Measurements from ENCODE around the gene CDC6. TPM values are rescaled to one million over a fixed set of nuclear protein-coding genes. Genes with fewer than 3 reads are reported as not detected.
A peak's percentile ranks its signal among the peaks of the same experiment; 100 is the strongest.
"Not testable (repeated sequence)": the region's sequence is repeated elsewhere in the genome, so short reads cannot be mapped to it uniquely, and the experiment has no call there.

The CDC6 gene
- total RNA-seq, 2 donors from 2014 or later: 1.2 to 2.7 TPM

GRCh38 chr17:40297511-40297910 lies 9.8 kb downstream of the CDC6 start:
- Mint-ChIP-seq H3K27me3 (no peaks in the 10 kb centered on the region), H3K4me3 (no peak overlapping the region), H3K36me3 (ENCODE audit: low read depth) (no peaks in the 10 kb centered on the region), H3K27ac (no peak overlapping the region), H3K4me1 (no peaks in the 10 kb centered on the region)
- DNase-seq (no peak), ATAC-seq (no peak)
- H3K9me3 ChIP-seq (ENCODE audit: control insufficient read depth, low read length, poor library complexity, severe bottlenecking): no peaks in the 10 kb centered on the region

GRCh38 chr17:40298726-40299125 lies 11.0 kb downstream of the CDC6 start:
- H3K36me3 Mint-ChIP-seq (ENCODE audit: low read depth): no peaks in the 10 kb centered on the region
- H3K4me3 Mint-ChIP-seq: no peak overlapping the region
- no peaks in the 10 kb centered on the region for H3K27me3 Mint-ChIP-seq
- no peak overlapping the region for H3K27ac Mint-ChIP-seq
- H3K9me3 ChIP-seq (ENCODE audit: control insufficient read depth, low read length, poor library complexity, severe bottlenecking): no peaks in the 10 kb centered on the region
- ATAC-seq (no peak), DNase-seq (no peak)
- peaks cover 9% of the 10 kb centered on the region for H3K4me1 Mint-ChIP-seq

GRCh38 chr17:40299159-40299757 lies 11.6 kb downstream of the CDC6 start:
- not testable (repeated sequence) for H3K36me3 Mint-ChIP-seq (ENCODE audit: low read depth); H3K9me3 ChIP-seq (ENCODE audit: control insufficient read depth, low read length, poor library complexity, severe bottlenecking); H3K27ac Mint-ChIP-seq; H3K27me3 Mint-ChIP-seq; H3K4me3 Mint-ChIP-seq; DNase-seq; ATAC-seq
- peaks cover 13% of the 10 kb centered on the region for H3K4me1 Mint-ChIP-seq

GRCh38 chr17:40301315-40301714 lies 13.6 kb downstream of the CDC6 start:
- no peak for ATAC-seq
- Mint-ChIP-seq H3K4me1 (peaks cover 13% of the 10 kb centered on the region), H3K36me3 (ENCODE audit: low read depth) (no peaks in the 10 kb centered on the region)

DNA sequence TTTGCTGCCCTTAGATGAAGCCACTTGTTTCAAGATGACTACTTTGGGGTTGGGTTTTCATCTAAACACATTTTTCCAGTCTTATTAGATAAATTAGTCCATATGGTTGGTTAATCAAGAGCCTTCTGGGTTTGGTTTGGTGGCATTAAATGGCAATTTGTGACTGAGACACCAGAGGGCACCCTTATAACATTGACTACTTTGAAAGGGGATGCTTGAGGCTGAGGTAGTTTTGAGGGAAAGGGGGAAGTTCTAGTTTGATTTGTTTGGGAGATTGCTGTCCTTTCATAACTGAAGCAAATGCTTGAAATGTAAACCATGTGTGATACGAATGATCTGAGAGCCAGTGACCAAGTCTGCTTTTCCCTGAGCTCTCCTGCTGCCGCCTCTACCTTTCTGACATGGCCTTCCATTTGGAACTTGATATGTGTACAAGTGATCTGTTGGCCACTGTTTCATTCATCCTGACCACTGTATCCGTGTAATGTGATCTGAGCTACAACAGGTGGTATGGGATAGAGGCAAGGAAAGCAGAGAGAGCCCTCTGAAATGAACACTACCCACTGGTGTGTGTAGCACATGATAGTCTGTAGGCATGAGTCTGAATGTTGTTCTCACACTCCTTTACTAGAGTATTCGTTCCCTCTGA lies 15.5 kb downstream of the CDC6 start:
- ATAC-seq (peak; percentile 58), DNase-seq (peak in 1 of 3 donors; percentile 49)
- H3K9me3 ChIP-seq (ENCODE audit: control insufficient read depth, low read length, poor library complexity, severe bottlenecking): no peaks in the 10 kb centered on the region
- peaks cover 13% of the 10 kb centered on the region for H3K4me1 Mint-ChIP-seq
- no peaks in the 10 kb centered on the region for H3K27me3 Mint-ChIP-seq
- H3K4me3 Mint-ChIP-seq: peak overlapping the region; percentile 50
- no peaks in the 10 kb centered on the region for H3K36me3 Mint-ChIP-seq (ENCODE audit: low read depth)
- H3K27ac Mint-ChIP-seq: peak overlapping the region; percentile 53

More at GRCh38 chr17:40301315-40301714, 13.6 kb downstream of the CDC6 start:
- Mint-ChIP-seq H3K27me3 (no peaks in the 10 kb centered on the region), H3K4me3 (no peak overlapping the region), H3K27ac (no peak overlapping the region)
- H3K9me3 ChIP-seq (ENCODE audit: control insufficient read depth, low read length, poor library complexity, severe bottlenecking): no peaks in the 10 kb centered on the region
- no peak for DNase-seq

DNA sequence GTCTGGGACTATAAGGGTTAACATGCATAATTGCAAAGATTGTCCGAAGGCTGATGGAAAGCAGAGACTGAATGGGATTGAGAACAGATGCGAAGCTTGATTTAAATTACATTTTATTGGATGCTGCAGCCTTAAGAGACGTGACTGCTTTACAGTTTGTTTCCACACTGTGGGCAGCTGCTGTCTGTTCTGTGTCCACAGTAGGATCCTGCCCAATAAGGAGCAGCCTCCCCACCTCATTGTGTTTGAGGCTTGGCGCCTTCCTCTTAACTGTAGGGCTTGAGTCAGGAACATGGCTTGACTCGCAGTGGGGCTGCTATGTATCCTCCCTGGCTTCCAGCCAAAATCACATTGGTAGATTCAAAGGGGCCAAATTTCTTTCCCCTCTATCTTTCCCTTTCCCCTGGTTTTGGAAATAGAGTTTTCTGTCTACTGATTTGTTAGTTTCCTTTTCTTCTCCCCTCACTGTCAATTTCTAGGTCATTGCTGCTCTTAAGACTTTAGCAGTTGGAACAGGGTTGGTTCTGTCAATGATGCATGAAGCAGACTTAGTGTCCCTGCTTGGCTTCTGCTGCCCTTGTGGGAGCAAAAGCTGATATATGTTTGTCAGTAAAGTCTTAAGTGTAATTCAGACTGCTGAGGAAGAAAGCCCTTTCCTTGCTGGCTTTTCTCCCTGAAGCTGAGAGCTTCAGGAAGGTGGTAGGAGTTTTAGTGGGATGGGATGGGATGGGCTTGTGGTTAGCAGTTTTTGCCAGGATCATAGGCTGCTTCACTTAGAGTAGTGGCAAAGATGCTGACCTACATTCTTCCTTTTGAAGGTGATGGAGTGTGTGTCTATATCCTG lies 16.3 kb downstream of the CDC6 start:
- Mint-ChIP-seq H3K27ac (peak overlapping the region; percentile 37), H3K36me3 (ENCODE audit: low read depth) (no peaks in the 10 kb centered on the region), H3K27me3 (no peaks in the 10 kb centered on the region), H3K4me1 (peaks cover 13% of the 10 kb centered on the region), H3K4me3 (no peak overlapping the region)
- no peak for ATAC-seq
- DNase-seq: no peak
- no peaks in the 10 kb centered on the region for H3K9me3 ChIP-seq (ENCODE audit: control insufficient read depth, low read length, poor library complexity, severe bottlenecking)

GRCh38 chr17:40304552-40304863 lies 16.8 kb downstream of the CDC6 start:
- not testable (repeated sequence) for H3K9me3 ChIP-seq (ENCODE audit: control insufficient read depth, low read length, poor library complexity, severe bottlenecking); H3K27me3 Mint-ChIP-seq; H3K4me3 Mint-ChIP-seq; ATAC-seq; H3K36me3 Mint-ChIP-seq (ENCODE audit: low read depth); DNase-seq
- Mint-ChIP-seq H3K27ac (peak overlapping the region; percentile 37), H3K4me1 (peaks cover 13% of the 10 kb centered on the region)

DNA sequence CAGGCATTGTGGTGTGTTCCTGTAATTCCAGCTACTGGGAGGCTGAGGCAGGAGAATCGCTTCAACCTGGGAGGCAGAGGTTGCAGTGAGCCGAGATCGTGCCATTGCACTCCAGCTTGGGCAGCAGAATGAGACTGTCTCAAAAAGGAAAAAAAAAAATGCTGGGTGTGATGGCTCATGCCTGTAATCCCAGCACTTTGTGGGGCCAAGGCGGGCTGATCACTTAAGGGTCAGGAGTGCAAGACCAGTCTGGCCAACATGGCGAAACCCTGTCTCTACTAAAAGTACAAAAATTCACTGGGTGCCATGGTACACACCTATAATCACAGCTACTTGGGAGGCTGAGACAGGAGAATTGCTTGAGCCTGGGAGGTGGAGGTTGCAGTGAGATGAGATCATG lies 17.2 kb downstream of the CDC6 start:
- H3K4me3 Mint-ChIP-seq; H3K36me3 Mint-ChIP-seq (ENCODE audit: low read depth); DNase-seq; H3K27me3 Mint-ChIP-seq; ATAC-seq; H3K9me3 ChIP-seq (ENCODE audit: control insufficient read depth, low read length, poor library complexity, severe bottlenecking): not testable (repeated sequence)
- Mint-ChIP-seq H3K4me1 (peaks cover 14% of the 10 kb centered on the region), H3K27ac (peak overlapping the region; percentile 37)

- ATAC-seq: no peak
- no peaks in the 10 kb centered on the region for H3K36me3 Mint-ChIP-seq (ENCODE audit: low read depth)
These were observed 18.7 kb downstream of the CDC6 start for GRCh38 chr17:40306395-40306794.

DNA sequence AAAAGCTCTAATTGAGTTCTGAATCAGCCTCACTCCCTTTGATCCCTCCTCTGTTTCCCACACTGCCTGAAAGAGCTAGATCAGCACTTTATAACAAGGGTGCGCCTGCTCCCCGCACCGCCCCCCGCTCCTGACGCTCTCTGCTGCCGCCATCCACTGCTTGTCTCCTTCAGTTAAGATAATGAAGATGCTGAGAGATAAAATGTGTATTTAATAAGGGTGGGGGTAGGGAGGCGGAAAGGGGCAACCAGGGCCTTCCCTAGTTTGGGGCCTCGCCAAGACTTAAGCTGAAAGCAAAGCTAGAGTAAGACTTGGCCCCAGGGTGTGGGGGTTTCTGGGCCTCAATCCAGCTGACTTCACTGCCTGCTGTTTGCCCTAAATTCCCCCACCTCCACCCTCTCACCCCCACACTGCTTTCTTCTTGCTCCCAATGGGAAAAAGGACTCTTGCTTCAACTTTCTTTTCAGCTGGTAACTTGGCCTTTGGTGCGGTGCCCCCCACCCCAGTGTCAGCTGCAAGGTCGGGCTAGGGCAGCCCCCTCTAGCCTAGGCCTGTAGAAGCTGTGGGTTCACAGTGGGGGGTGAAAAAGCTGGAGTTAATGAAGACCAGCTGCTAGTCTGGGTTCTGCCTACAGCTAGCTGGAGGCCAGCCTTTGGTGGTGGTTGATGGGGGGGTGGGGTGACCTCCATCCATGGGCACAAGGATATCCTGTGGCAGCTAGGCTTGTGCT lies 19.5 kb downstream of the CDC6 start:
- H3K27me3 Mint-ChIP-seq: no peaks in the 10 kb centered on the region
- no peaks in the 10 kb centered on the region for H3K9me3 ChIP-seq (ENCODE audit: control insufficient read depth, low read length, poor library complexity, severe bottlenecking)
- H3K27ac Mint-ChIP-seq: no peak overlapping the region
- ATAC-seq: peak; percentile 54
- no peak overlapping the region for H3K4me3 Mint-ChIP-seq
- DNase-seq: no peak
- peaks cover 29% of the 10 kb centered on the region for H3K4me1 Mint-ChIP-seq
- no peaks in the 10 kb centered on the region for H3K36me3 Mint-ChIP-seq (ENCODE audit: low read depth)

More at GRCh38 chr17:40306395-40306794, 18.7 kb downstream of the CDC6 start:
- H3K4me1 Mint-ChIP-seq: peaks cover 24% of the 10 kb centered on the region
- H3K9me3 ChIP-seq (ENCODE audit: control insufficient read depth, low read length, poor library complexity, severe bottlenecking): no peaks in the 10 kb centered on the region
- H3K27ac Mint-ChIP-seq: no peak overlapping the region
- no peak for DNase-seq
- no peak overlapping the region for H3K4me3 Mint-ChIP-seq
- no peaks in the 10 kb centered on the region for H3K27me3 Mint-ChIP-seq

DNA sequence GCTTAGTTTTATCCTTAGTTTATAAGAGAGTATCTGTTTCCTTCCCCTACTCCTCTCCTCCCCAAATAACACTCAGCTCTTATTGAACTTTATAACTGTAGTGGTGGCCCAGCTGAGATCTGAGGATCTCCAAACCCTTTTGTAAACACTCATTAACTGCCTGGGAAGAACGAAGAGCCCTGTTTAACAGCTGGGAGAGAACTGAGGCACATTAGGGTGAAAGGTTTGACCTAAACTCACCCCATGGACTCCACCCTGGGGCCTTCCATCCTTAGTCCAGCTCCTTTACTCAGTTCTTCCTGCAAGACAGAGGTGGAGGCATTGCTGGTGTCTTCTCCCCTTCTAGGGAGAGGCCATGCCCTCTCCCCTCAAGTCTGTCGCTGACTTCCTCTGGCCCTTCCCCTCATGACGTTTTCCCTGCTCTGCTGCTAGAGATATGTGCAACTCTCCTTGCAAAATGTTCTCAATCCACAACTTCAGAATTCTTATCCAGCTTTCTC lies 20.1 kb downstream of the CDC6 start:
- peaks cover 32% of the 10 kb centered on the region for H3K4me1 Mint-ChIP-seq
- H3K9me3 ChIP-seq (ENCODE audit: control insufficient read depth, low read length, poor library complexity, severe bottlenecking): no peaks in the 10 kb centered on the region
- no peak for ATAC-seq
- DNase-seq: no peak
- H3K27me3 Mint-ChIP-seq: no peaks in the 10 kb centered on the region
- no peak overlapping the region for H3K27ac Mint-ChIP-seq
- H3K36me3 Mint-ChIP-seq (ENCODE audit: low read depth): no peaks in the 10 kb centered on the region
- no peak overlapping the region for H3K4me3 Mint-ChIP-seq

DNA sequence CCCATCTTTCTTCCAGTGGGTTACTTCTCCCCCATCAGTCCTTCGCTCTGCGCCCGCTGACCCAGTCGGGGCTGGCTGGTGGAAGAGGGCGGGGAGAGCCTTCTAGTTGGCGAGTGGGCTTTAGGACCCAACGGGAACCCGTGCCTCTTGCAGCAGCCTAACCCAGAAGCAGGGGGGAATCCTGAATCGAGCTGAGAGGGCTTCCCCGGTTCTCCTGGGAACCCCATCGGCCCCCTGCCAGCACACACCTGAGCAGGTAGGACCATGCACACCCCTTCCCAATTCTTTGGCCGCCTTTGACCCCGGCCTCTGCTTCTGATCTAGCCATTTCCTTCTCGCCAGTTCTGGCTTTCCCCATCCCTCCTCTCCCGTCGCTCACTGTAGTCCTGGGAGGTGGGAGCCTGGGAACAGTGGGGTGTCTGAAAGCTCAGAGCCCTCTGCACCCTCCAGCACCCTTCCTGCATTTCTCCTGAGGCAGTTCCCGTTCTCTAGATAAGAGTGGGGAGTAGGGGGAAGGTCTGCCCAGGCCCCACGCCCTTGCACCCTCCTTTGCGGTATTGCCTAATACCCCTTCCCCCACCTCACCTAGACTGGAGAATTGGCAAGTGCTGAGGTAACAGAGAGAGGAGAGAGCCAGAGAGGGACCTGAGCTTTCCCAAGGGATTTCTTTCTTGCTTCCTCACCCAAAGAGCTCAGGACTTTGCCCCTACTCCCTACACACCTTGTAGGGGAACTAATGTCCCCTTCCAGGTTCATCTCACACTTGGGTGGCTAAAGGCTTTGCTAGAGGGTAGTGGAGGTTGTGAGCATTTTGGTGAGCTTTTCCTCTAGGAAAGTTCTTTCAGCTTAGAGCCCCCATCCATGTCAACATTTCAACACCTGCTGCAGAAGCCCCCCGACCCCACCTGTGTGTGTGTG lies 21.6 kb downstream of the CDC6 start, which contains the start of gene RARA:
Gene RARA, plus strand, starts transcription at position 150 of the 918 bp plus-strand sequence. CDS start 22,039 bp downstream, outside the sequence.
- H3K4me3 Mint-ChIP-seq: peak within 1 kb of the TSS; percentile 57
- H3K27ac Mint-ChIP-seq: peak within 1 kb of the TSS; percentile 29
- ATAC-seq: no peak
- H3K4me1 Mint-ChIP-seq: peaks cover 26% of the 10 kb centered on the region
- no peak for DNase-seq
- H3K36me3 Mint-ChIP-seq (ENCODE audit: low read depth): no peaks in the 10 kb centered on the region
- no peaks in the 10 kb centered on the region for H3K9me3 ChIP-seq (ENCODE audit: control insufficient read depth, low read length, poor library complexity, severe bottlenecking)
- no peaks in the 10 kb centered on the region for H3K27me3 Mint-ChIP-seq

All from T-helper 17 cell (primary cell).